ENCODE data around the gene DGKI. TPM values are rescaled to one million over a fixed set of nuclear protein-coding genes. Genes with fewer than 3 reads are reported as not detected.

The DGKI gene
- total RNA-seq, 1 experiment from 2014 or later: 0.55 TPM

- H3K27me3 Mint-ChIP-seq (ENCODE audit: low read depth): no peaks in the 10 kb centered on the region; the same call in 1 of the 2 replicates
- H2BK15ac ChIP-seq (ENCODE audit: low read depth, low read length): no peak overlapping the region
- no peak overlapping the region for H3K4me2 ChIP-seq (ENCODE audit: insufficient read depth, insufficient read length, low read length)
- H2BK120ac ChIP-seq (ENCODE audit: low read depth, low read length, poor library complexity, severe bottlenecking): no peak overlapping the region
- no peaks in the 10 kb centered on the region for H3K23me2 ChIP-seq (ENCODE audit: insufficient read length, low read depth, low read length, poor library complexity, severe bottlenecking)
- H3K27ac Mint-ChIP-seq: no peak overlapping the region
- no peak overlapping the region for H4K5ac ChIP-seq (ENCODE audit: insufficient read length, low read depth, low read length)
- WGBS (ENCODE audit: extremely low coverage, insufficient read length, low lambda C conversion rate): no CpG with 5 or more reads among the region's 5 CpGs
- peaks cover 12% of the 10 kb centered on the region for H3K9me3 ChIP-seq (ENCODE audit: control insufficient read depth, low read depth, low read length)
- H3K4me1 ChIP-seq (ENCODE audit: insufficient read depth, low read length): no peaks in the 10 kb centered on the region
- H3K56ac ChIP-seq (ENCODE audit: insufficient read length, low read depth, low read length): no peak overlapping the region
- H3K23ac ChIP-seq (ENCODE audit: insufficient read length, low read depth, low read length): no peak overlapping the region
- H3K4me3 Mint-ChIP-seq: no peak overlapping the region
- TF ChIP-seq, protein P1, sequence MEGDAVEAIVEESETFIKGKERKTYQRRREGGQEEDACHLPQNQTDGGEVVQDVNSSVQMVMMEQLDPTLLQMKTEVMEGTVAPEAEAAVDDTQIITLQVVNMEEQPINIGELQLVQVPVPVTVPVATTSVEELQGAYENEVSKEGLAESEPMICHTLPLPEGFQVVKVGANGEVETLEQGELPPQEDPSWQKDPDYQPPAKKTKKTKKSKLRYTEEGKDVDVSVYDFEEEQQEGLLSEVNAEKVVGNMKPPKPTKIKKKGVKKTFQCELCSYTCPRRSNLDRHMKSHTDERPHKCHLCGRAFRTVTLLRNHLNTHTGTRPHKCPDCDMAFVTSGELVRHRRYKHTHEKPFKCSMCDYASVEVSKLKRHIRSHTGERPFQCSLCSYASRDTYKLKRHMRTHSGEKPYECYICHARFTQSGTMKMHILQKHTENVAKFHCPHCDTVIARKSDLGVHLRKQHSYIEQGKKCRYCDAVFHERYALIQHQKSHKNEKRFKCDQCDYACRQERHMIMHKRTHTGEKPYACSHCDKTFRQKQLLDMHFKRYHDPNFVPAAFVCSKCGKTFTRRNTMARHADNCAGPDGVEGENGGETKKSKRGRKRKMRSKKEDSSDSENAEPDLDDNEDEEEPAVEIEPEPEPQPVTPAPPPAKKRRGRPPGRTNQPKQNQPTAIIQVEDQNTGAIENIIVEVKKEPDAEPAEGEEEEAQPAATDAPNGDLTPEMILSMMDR (conservative IDR thresholded peaks at IDR 0.05): no peak
- no peak overlapping the region for H3T11ph ChIP-seq (ENCODE audit: low read length)
- no peak for DNase-seq
- H3K4ac ChIP-seq (ENCODE audit: low read depth, low read length): no peak overlapping the region
- no peak overlapping the region for H4K91ac ChIP-seq (ENCODE audit: insufficient read length, low read depth, low read length)
- no peak overlapping the region for H3K14ac ChIP-seq (ENCODE audit: insufficient read depth, low read length)
- H3K79me1 ChIP-seq (ENCODE audit: insufficient read depth, low read depth, low read length, poor library complexity, severe bottlenecking): no peaks in the 10 kb centered on the region
- H2AK5ac ChIP-seq (ENCODE audit: insufficient read length, low read length): no peak overlapping the region
- H2BK12ac ChIP-seq (ENCODE audit: insufficient read length, low read depth, low read length): no peak overlapping the region
- no peak overlapping the region for H3K9ac ChIP-seq (ENCODE audit: extremely low read depth, insufficient read length, low read length)
- H3K9me3 Mint-ChIP-seq: peaks cover 30 to 62% of the 10 kb centered on the region in 2 experiments
- no peak overlapping the region for H3K27ac ChIP-seq (ENCODE audit: insufficient read length, low read depth, low read length)
- H2BK5ac ChIP-seq (ENCODE audit: insufficient read length, low read length): no peak overlapping the region
- H3K36me3 Mint-ChIP-seq (ENCODE audit: insufficient read depth in 1 of 3, low read depth in 3 of 3): peaks cover 18 to 44% (median 24%) of the 10 kb centered on the region in 3 experiments
- H2AFZ ChIP-seq (ENCODE audit: low read length): no peak overlapping the region
- no peak overlapping the region for H3K18ac ChIP-seq (ENCODE audit: insufficient read length, low read depth, low read length)
- H3K27me3 ChIP-seq (ENCODE audit: insufficient read depth, low read length): no peaks in the 10 kb centered on the region
- no peaks in the 10 kb centered on the region for H3K79me2 ChIP-seq (ENCODE audit: insufficient read depth, low read length)
- H3K4me1 Mint-ChIP-seq: no peaks in the 10 kb centered on the region
- no peaks in the 10 kb centered on the region for H4K20me1 ChIP-seq (ENCODE audit: control insufficient read depth, insufficient read depth, insufficient read length)
- no peak overlapping the region for H4K8ac ChIP-seq (replicated peaks; ENCODE audit: insufficient read length, low read depth, low read length)
- no peak overlapping the region for H2BK20ac ChIP-seq (ENCODE audit: low read depth, low read length, poor library complexity, severe bottlenecking)
These were observed 479.8 kb downstream of the DGKI start for GRCh38 chr7:137366995-137367394.
